A673 (cell line): ENCODE measurements around the gene CTU1. TPM values are rescaled to one million over a fixed set of nuclear protein-coding genes. Genes with fewer than 3 reads are reported as not detected.

ENCODE experiments used
- BruUV-seq: library from RNA; stranded (reverse); fragments of 400-500 nt; replicated peaks from 2 replicates; lab custom pipeline; 2021; lab: Mats Ljungman, UMichigan
- CTCF ChIA-PET: fragments of 300-600 bp; sonication (Branson Sonifier 250); formaldehyde crosslinking; loops from one replicate; lab custom pipeline; 2022; ENCODE audit warnings: antibody characterized with exemption; lab: Charles Lee
- POLR2A ChIA-PET: fragments of 300-600 bp; sonication (Branson Sonifier 250); formaldehyde crosslinking; loops from one replicate; lab custom pipeline; 2022; ENCODE audit warnings: antibody characterized with exemption; ENCODE audit not compliant: low non-redundant PET; lab: Charles Lee
- DNase-seq: peaks from one replicate; pipeline ENCODE4 v3.0.0-alpha.2; 2015; ENCODE audit warnings: low spot score
- H3K27ac ChIP-seq: fragments of 200-600 bp; sonication (generic); 2 replicates; pipeline ENCODE4 v1.5.1; 2016; ENCODE audit warnings: mixed run types, low read depth, mild to moderate bottlenecking, mixed read lengths, antibody characterized with exemption, low read length; ENCODE audit not compliant: poor library complexity, severe bottlenecking
- H3K27me3 ChIP-seq: fragments of 200-600 bp; sonication (generic); replicated peaks from 2 replicates; pipeline ENCODE4 v1.6.1; 2017; ENCODE audit warnings: mixed run types, low read depth, mild to moderate bottlenecking, mixed read lengths, antibody characterized with exemption, low read length; ENCODE audit not compliant: insufficient read depth, poor library complexity
- H3K36me3 ChIP-seq: fragments of 200-600 bp; sonication (generic); 2 replicates; pipeline ENCODE4 v1.6.1; 2016; ENCODE audit warnings: mixed run types, mild to moderate bottlenecking, mixed read lengths, antibody characterized with exemption, low read length; ENCODE audit not compliant: insufficient read depth, poor library complexity, severe bottlenecking
- H3K4me1 ChIP-seq: fragments of 200-600 bp; sonication (generic); 2 replicates; pipeline ENCODE4 v1.6.1; 2017; ENCODE audit warnings: mixed run types, mild to moderate bottlenecking, mixed read lengths, antibody characterized with exemption, low read length; ENCODE audit not compliant: insufficient read depth, poor library complexity, severe bottlenecking
- H3K4me3 ChIP-seq: fragments of 200-600 bp; sonication (generic); 2 replicates; pipeline ENCODE4 v1.5.1; 2016; ENCODE audit warnings: low read depth, mixed run types, mild to moderate bottlenecking, mixed read lengths, low read length; ENCODE audit not compliant: poor library complexity, severe bottlenecking
- H3K9me3 ChIP-seq: fragments of 200-600 bp; sonication (generic); 2 replicates; pipeline ENCODE4 v1.6.1; 2016; ENCODE audit warnings: mixed run types, low read depth, mild to moderate bottlenecking, mixed read lengths, antibody characterized with exemption, low read length; ENCODE audit not compliant: poor library complexity, severe bottlenecking
- EZH2 ChIP-seq: fragments of 200-600 bp; sonication (generic); IDR thresholded peaks from 2 replicates; pipeline ENCODE4 v1.6.1; 2017; ENCODE audit warnings: borderline replicate concordance, low read depth, mild to moderate bottlenecking, mixed read lengths, antibody characterized with exemption, low read length; ENCODE audit not compliant: poor library complexity, severe bottlenecking
- intact Hi-C: fragments of 100-400 bp; cut with micrococcal nuclease; formaldehyde crosslinking; loops from one replicate; pipeline ENCODE4 v1.10.0; 2022; ENCODE audit not compliant: unreplicated experiment
- total RNA-seq: library from RNA; stranded (reverse); gene quantifications from 2 replicates; pipeline ENCODE4 v1.2.3, GENCODE V29; 2021
- TF ChIP-seq, protein P1 (sequence below): fragments of 300-800, 200-600 bp; sonication (generic); conservative IDR thresholded peaks from 2 replicates; pipeline ENCODE4 v1.5.1; 2017; ENCODE audit warnings: low read depth, mild to moderate bottlenecking, antibody characterized with exemption, low read length, moderate library complexity, mixed read lengths

Gene CTU1
- total RNA-seq, 1 experiment from 2014 or later: 13.4 TPM

GRCh38 chr19:51102991-51103390 lies 5.2 kb downstream of the CTU1 start:
- H3K4me1 ChIP-seq: peaks cover 7% of the 10 kb centered on the region
- no peak overlapping the region for H3K27ac ChIP-seq
- no peak for TF ChIP-seq EZH2
- TF ChIP-seq, protein P1, sequence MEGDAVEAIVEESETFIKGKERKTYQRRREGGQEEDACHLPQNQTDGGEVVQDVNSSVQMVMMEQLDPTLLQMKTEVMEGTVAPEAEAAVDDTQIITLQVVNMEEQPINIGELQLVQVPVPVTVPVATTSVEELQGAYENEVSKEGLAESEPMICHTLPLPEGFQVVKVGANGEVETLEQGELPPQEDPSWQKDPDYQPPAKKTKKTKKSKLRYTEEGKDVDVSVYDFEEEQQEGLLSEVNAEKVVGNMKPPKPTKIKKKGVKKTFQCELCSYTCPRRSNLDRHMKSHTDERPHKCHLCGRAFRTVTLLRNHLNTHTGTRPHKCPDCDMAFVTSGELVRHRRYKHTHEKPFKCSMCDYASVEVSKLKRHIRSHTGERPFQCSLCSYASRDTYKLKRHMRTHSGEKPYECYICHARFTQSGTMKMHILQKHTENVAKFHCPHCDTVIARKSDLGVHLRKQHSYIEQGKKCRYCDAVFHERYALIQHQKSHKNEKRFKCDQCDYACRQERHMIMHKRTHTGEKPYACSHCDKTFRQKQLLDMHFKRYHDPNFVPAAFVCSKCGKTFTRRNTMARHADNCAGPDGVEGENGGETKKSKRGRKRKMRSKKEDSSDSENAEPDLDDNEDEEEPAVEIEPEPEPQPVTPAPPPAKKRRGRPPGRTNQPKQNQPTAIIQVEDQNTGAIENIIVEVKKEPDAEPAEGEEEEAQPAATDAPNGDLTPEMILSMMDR: no peak
- no TSS peak for BruUV-seq
- ChIA-PET CTCF (no interaction called here), POLR2A (no interaction called here)
- H3K36me3 ChIP-seq: peaks cover 5% of the 10 kb centered on the region
- no peak for DNase-seq
- no peaks in the 10 kb centered on the region for H3K27me3 ChIP-seq
- H3K9me3 ChIP-seq: no peaks in the 10 kb centered on the region
- intact Hi-C loops: no loop called here
- no peak overlapping the region for H3K4me3 ChIP-seq

GRCh38 chr19:51101171-51101865 lies 6.9 kb downstream of the CTU1 start:
- H3K4me1 ChIP-seq: no peaks in the 10 kb centered on the region
- no peak overlapping the region for H3K27ac ChIP-seq
- BruUV-seq: no TSS peak
- H3K4me3 ChIP-seq: no peak overlapping the region
- TF ChIP-seq, protein P1: no peak
- no peak for TF ChIP-seq EZH2
- POLR2A ChIA-PET: no interaction called here
- H3K9me3 ChIP-seq: no peaks in the 10 kb centered on the region
- no peak for DNase-seq
- intact Hi-C loops: no loop called here
- CTCF ChIA-PET: no interaction called here
- no peaks in the 10 kb centered on the region for H3K27me3 ChIP-seq
- H3K36me3 ChIP-seq: peaks cover 5% of the 10 kb centered on the region

DNA sequence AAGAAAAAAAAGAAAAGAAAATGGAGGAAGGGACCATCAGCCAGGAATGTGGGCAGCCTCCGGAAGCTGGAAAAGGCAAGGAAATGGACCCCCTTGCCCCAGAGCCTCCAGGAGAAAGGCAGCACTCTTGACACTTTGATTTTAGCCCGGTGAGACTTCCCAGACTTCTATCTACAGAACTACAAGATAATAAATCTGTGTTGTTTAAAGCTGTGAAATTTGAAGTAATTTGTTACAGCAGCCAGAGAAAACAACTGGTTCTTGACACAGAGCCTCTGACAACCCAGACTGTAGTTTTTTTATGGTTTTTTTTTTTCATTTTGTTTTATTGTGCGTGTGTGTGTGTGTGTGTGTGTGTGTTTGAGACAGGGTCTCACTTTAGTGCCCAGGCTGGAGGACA lies 7.6 kb downstream of the CTU1 start:
- Histone ChIP-seq H3K27me3 (no peaks in the 10 kb centered on the region), H3K36me3 (peaks cover 5% of the 10 kb centered on the region), H3K4me3 (no peak overlapping the region), H3K4me1 (no peaks in the 10 kb centered on the region), H3K27ac (no peak overlapping the region), H3K9me3 (no peaks in the 10 kb centered on the region)
- BruUV-seq: no TSS peak
- TF ChIP-seq, protein P1: no peak
- TF ChIP-seq EZH2: no peak
- ChIA-PET CTCF (interaction anchor here (0.5 kb wide), 1 partner anchor 317 kb away, joined by 14 read pairs; no protein-coding TSS in a partner anchor), POLR2A (no interaction called here)
- no peak for DNase-seq
- intact Hi-C loops: no loop called here
